Body of pancreas (tissue), 4 donors: Measurements from ENCODE around the gene GRIK1. TPM values are rescaled to one million over a fixed set of nuclear protein-coding genes. Genes with fewer than 3 reads are reported as not detected.

ENCODE experiments used
- ATAC-seq: fragments of 150-250 bp; one replicate; pipeline ENCODE4 v1.9.1; 2016
- DNase-seq, 4 donors: peaks; one replicate each; pipeline ENCODE4 v3.0.0-alpha.2; 2019
- H3K27ac ChIP-seq, 4 donors: fragments of 200-600 bp; sonication (generic); 1 replicate in 3 of 4; 2 replicates in 1 of 4; pipeline versions ENCODE4 v1.5.1 to v1.6.1; 2016 to 2019; ENCODE audit warnings: mild to moderate bottlenecking in 1 of 4, mixed read lengths in 1 of 4, moderate library complexity in 1 of 4
- H3K27me3 ChIP-seq, 2 donors: fragments of 200-600 bp; sonication (generic); one replicate each; pipeline ENCODE4 v1.6.0; 2016; ENCODE audit warnings: mild to moderate bottlenecking in 1 of 2
- H3K36me3 ChIP-seq, 2 donors: fragments of 200-600 bp; sonication (generic); replicated peaks in 1 of 2; 2 replicates each; pipeline ENCODE4 v1.5.1; 2016; ENCODE audit warnings: low read depth in 2 of 2; ENCODE audit not compliant: insufficient read depth in 1 of 2
- H3K4me1 ChIP-seq: fragments of 200-600 bp; sonication (generic); one replicate; pipeline ENCODE4 v1.6.0; 2016
- H3K4me3 ChIP-seq, 2 donors: fragments of 200-600 bp; sonication (generic); 1 replicate in 1 of 2; 2 replicates in 1 of 2; pipeline ENCODE4 v1.5.1; 2016 to 2019
- H3K9me3 ChIP-seq, 3 donors: fragments of 200-600 bp; sonication (generic); 1 replicate in 2 of 3; 2 replicates in 1 of 3; pipeline ENCODE4 v1.5.1; 2016
- CTCF ChIP-seq, 7 experiments: fragments of 450-650 bp in 4 of 7; fragments of 200-600 bp in 3 of 7; sonication (generic) in 3 of 7; IDR thresholded peaks; one replicate each; pipeline ENCODE4 v1.5.1; 2016 to 2019; ENCODE audit warnings: antibody characterized with exemption in 7 of 7
- POLR2A ChIP-seq, 3 donors: fragments of 450-650 bp; IDR thresholded peaks; one replicate each; pipeline ENCODE4 v1.6.1; 2016; ENCODE audit warnings: antibody characterized with exemption in 3 of 3, mild to moderate bottlenecking in 2 of 3
- WGBS, 2 donors: methylation state at CpG; one replicate each; pipeline ENCODE4 v1.1.5; 2017; 5-methylcytosine and 5-hydroxymethylcytosine counted together
- intact Hi-C: fragments of 100-400 bp; cut with DNase I; formaldehyde crosslinking; loops from one replicate; pipeline ENCODE4 v1.15.1; 2023
- total RNA-seq, 2 donors: library from RNA; depleted of rRNA; stranded (reverse); fragments of >200 nt; gene quantifications; one replicate each; pipeline ENCODE4 v1.1.0, GENCODE V29; 2016

Gene GRIK1
- total RNA-seq, 2 donors from 2014 or later = 0.66 TPM; not detected in 1

- no peak overlapping the region for H3K27ac ChIP-seq
- 84 to 97% methylated on average over 2 of the region's 2 CpGs for WGBS, 2 donors
- H3K27me3 ChIP-seq = no peaks in the 10 kb centered on the region
- no peak overlapping the region for H3K4me3 ChIP-seq
- intact Hi-C loops = no loop called here
- no peak for ATAC-seq
- TF ChIP-seq POLR2A (IDR thresholded peaks at IDR 0.05) (no peak), CTCF (IDR thresholded peaks at IDR 0.05) (no peak)
- peaks cover 2% of the 10 kb centered on the region for H3K4me1 ChIP-seq
- no peaks in the 10 kb centered on the region for H3K36me3 ChIP-seq
- no peak for DNase-seq
- H3K9me3 ChIP-seq = no peaks in the 10 kb centered on the region
These were observed 121.3 kb downstream of the GRIK1 start for GRCh38 chr21:29818383-29818921.

- WGBS, 2 donors = 44 to 48% methylated on average over 3 of the region's 3 CpGs
- H3K4me3 ChIP-seq = no peak overlapping the region
- H3K9me3 ChIP-seq = no peaks in the 10 kb centered on the region
- H3K27me3 ChIP-seq = no peaks in the 10 kb centered on the region
- intact Hi-C loops = no loop called here
- H3K27ac ChIP-seq = no peak overlapping the region
- ATAC-seq = no peak
- H3K4me1 ChIP-seq = peaks cover 11% of the 10 kb centered on the region
- H3K36me3 ChIP-seq = no peaks in the 10 kb centered on the region
- TF ChIP-seq POLR2A (IDR thresholded peaks at IDR 0.05) (no peak), CTCF (IDR thresholded peaks at IDR 0.05) (no peak)
- no peak for DNase-seq
These were observed 122.3 kb downstream of the GRIK1 start for GRCh38 chr21:29817450-29817849.

- intact Hi-C loops = no loop called here
These were observed 126.8 kb downstream of the GRIK1 start for GRCh38 chr21:29812947-29813346.

GRCh38 chr21:29810871-29811270, 128.9 kb downstream of the GRIK1 start:
- Histone ChIP-seq H3K4me1 (peaks cover 11% of the 10 kb centered on the region), H3K27me3 (no peaks in the 10 kb centered on the region), H3K4me3 (no peak overlapping the region), H3K27ac (no peak overlapping the region), H3K9me3 (no peaks in the 10 kb centered on the region), H3K36me3 (no peaks in the 10 kb centered on the region)
- no peak for ATAC-seq
- intact Hi-C loops = no loop called here
- DNase-seq = no peak
- TF ChIP-seq POLR2A (IDR thresholded peaks at IDR 0.05) (no peak), CTCF (IDR thresholded peaks at IDR 0.05) (no peak)
- 49 to 69% methylated on average over 4 of the region's 4 CpGs for WGBS, 2 donors

More at GRCh38 chr21:29812947-29813346, 126.8 kb downstream of the GRIK1 start:
- 27 to 30% methylated on average over 3 of the region's 3 CpGs for WGBS, 2 donors
- H3K27me3 ChIP-seq = no peaks in the 10 kb centered on the region
- DNase-seq (no peak), ATAC-seq (no peak)
- no peaks in the 10 kb centered on the region for H3K36me3 ChIP-seq
- no peak overlapping the region for H3K27ac ChIP-seq
- peaks cover 11% of the 10 kb centered on the region for H3K4me1 ChIP-seq
- no peak overlapping the region for H3K4me3 ChIP-seq
- H3K9me3 ChIP-seq = no peaks in the 10 kb centered on the region
- TF ChIP-seq CTCF (IDR thresholded peaks at IDR 0.05) = no peak
- no peak for TF ChIP-seq POLR2A (IDR thresholded peaks at IDR 0.05)

- Histone ChIP-seq H3K9me3 (no peaks in the 10 kb centered on the region), H3K27me3 (no peaks in the 10 kb centered on the region), H3K36me3 (no peaks in the 10 kb centered on the region), H3K4me3 (no peak overlapping the region), H3K27ac (no peak overlapping the region), H3K4me1 (peaks cover 6% of the 10 kb centered on the region)
- DNase-seq = no peak
- 70 to 84% methylated on average over 2 of the region's 2 CpGs for WGBS, 2 donors
- ATAC-seq = no peak
- TF ChIP-seq CTCF (IDR thresholded peaks at IDR 0.05) = no peak
- no peak for TF ChIP-seq POLR2A (IDR thresholded peaks at IDR 0.05)
- intact Hi-C loops = no loop called here
These were observed 131.6 kb downstream of the GRIK1 start for GRCh38 chr21:29808153-29808552.
